Activated CD4-positive, alpha-beta T cell treated with anti-CD3 and anti-CD28 coated beads for 1 hour (primary cell): Measurements from ENCODE around the gene DSCAML1.

ENCODE experiments used
- DNase-seq: peaks from one replicate; pipeline ENCODE4 v3.0.0-alpha.2; 2020

Gene DSCAML1

GRCh38 chr11:117572129-117572528 lies 224.9 kb downstream of the DSCAML1 start:
- no peak for DNase-seq

- DNase-seq = no peak
These were observed 226.3 kb downstream of the DSCAML1 start for GRCh38 chr11:117570701-117571100.

- no peak for DNase-seq
These were observed 227.1 kb downstream of the DSCAML1 start for GRCh38 chr11:117569911-117570310.

- DNase-seq = no peak
These were observed 231.3 kb downstream of the DSCAML1 start for GRCh38 chr11:117565709-117566108.

- DNase-seq = no peak
These were observed 232.7 kb downstream of the DSCAML1 start for GRCh38 chr11:117564321-117564720.

GRCh38 chr11:117563556-117563955 lies 233.5 kb downstream of the DSCAML1 start:
- DNase-seq = no peak

- no peak for DNase-seq
These were observed 234.9 kb downstream of the DSCAML1 start for GRCh38 chr11:117562136-117562535.

GRCh38 chr11:117560780-117561530 lies 236.1 kb downstream of the DSCAML1 start:
- no peak for DNase-seq

GRCh38 chr11:117559698-117560097 lies 237.3 kb downstream of the DSCAML1 start:
- DNase-seq = no peak

GRCh38 chr11:117557361-117557760 lies 239.7 kb downstream of the DSCAML1 start:
- DNase-seq = no peak

GRCh38 chr11:117554601-117555333 lies 242.2 kb downstream of the DSCAML1 start:
- DNase-seq = no peak

- DNase-seq = no peak
These were observed 244.4 kb downstream of the DSCAML1 start for GRCh38 chr11:117552626-117553025.

GRCh38 chr11:117551761-117552343 lies 245.2 kb downstream of the DSCAML1 start:
- DNase-seq = no peak

GRCh38 chr11:117550466-117550865 lies 246.6 kb downstream of the DSCAML1 start:
- no peak for DNase-seq

GRCh38 chr11:117549417-117549816 lies 247.6 kb downstream of the DSCAML1 start:
- DNase-seq = no peak

- DNase-seq = no peak
These were observed 248.1 kb downstream of the DSCAML1 start for GRCh38 chr11:117548876-117549275.

- no peak for DNase-seq
These were observed 249.1 kb downstream of the DSCAML1 start for GRCh38 chr11:117547946-117548345.

- no peak for DNase-seq
These were observed 249.7 kb downstream of the DSCAML1 start for GRCh38 chr11:117547195-117547850.

GRCh38 chr11:117546431-117547194 lies 250.4 kb downstream of the DSCAML1 start:
- DNase-seq = no peak

GRCh38 chr11:117545706-117546105 lies 251.3 kb downstream of the DSCAML1 start:
- no peak for DNase-seq

GRCh38 chr11:117544130-117544800 lies 252.8 kb downstream of the DSCAML1 start:
- no peak for DNase-seq

- no peak for DNase-seq
These were observed 255.8 kb downstream of the DSCAML1 start for GRCh38 chr11:117541211-117541610.
